Adrenal gland (tissue), 5 donors: ENCODE measurements around the gene EHBP1L1.

Experiments used
- CTCF ChIP-seq, 6 experiments: fragments of 450-650 bp in 4 of 6; fragments of 200-600 bp in 2 of 6; sonication (generic) in 1 of 6; IDR thresholded peaks; 1 replicate in 5 of 6; 2 replicates in 1 of 6; pipeline versions ENCODE4 v1.5.1 to v1.8.0; 2016 to 2021; ENCODE audit warnings: antibody characterized with exemption in 6 of 6, mild to moderate bottlenecking in 2 of 6, moderate library complexity in 1 of 6
- POLR2A ChIP-seq, 2 donors: fragments of 450-650 bp; IDR thresholded peaks; one replicate each; pipeline ENCODE4 v1.6.1; 2017; ENCODE audit warnings: antibody characterized with exemption in 2 of 2, mild to moderate bottlenecking in 2 of 2, moderate library complexity in 1 of 2
- donor health status: DM: no; HTN: no; CAD: no.

- TF ChIP-seq CTCF (IDR thresholded peaks at IDR 0.05) (no peak), POLR2A (IDR thresholded peaks at IDR 0.05) (no peak)
These were observed 32.0 kb downstream of the EHBP1L1 start for GRCh38 chr11:65607614-65608426.
